ENCODE measurements around the gene NAT14.

DNA sequence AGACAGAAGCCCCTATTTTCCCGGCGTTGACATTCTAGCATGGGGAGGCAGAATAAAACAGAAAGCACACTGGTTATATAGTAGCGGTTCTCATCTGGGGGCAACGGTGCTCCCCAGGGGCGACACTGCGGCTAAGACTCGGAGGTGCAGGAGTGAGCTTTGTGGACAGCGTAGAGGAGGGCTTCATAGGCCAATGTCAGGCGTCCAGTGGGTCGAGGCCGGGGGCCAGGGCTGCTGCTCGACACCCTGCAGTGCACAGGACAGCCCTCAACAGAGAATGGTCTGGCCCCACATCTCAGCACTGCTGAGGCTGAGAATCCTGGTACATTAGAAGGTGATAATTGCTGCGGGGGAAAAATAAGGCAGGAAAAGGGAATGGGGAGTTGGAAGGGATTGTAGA is 7.1 kb upstream of the NAT14 start:
- TF ChIP-seq, protein P1, sequence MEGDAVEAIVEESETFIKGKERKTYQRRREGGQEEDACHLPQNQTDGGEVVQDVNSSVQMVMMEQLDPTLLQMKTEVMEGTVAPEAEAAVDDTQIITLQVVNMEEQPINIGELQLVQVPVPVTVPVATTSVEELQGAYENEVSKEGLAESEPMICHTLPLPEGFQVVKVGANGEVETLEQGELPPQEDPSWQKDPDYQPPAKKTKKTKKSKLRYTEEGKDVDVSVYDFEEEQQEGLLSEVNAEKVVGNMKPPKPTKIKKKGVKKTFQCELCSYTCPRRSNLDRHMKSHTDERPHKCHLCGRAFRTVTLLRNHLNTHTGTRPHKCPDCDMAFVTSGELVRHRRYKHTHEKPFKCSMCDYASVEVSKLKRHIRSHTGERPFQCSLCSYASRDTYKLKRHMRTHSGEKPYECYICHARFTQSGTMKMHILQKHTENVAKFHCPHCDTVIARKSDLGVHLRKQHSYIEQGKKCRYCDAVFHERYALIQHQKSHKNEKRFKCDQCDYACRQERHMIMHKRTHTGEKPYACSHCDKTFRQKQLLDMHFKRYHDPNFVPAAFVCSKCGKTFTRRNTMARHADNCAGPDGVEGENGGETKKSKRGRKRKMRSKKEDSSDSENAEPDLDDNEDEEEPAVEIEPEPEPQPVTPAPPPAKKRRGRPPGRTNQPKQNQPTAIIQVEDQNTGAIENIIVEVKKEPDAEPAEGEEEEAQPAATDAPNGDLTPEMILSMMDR (IDR thresholded peaks at IDR 0.05): no peak
- TF ChIP-seq POLR2A (IDR thresholded peaks at IDR 0.05): no peak
